T-cell (primary cell): ENCODE results near the gene KCNK5. TPM values are rescaled to one million over a fixed set of nuclear protein-coding genes. Genes with fewer than 3 reads are reported as not detected.

Experiments used
- ATAC-seq, 4 experiments: fragments of 200-7000 bp in 3 of 4; fragments of 150-1000 bp in 1 of 4; cut with Tn5 transposase; replicated peaks in 1 of 4; 1 replicate in 3 of 4; 2 replicates in 1 of 4; pipeline ENCODE4 v1.10.0; 2021; ENCODE audit warnings: moderate library complexity in 3 of 4, mild to moderate bottlenecking in 2 of 4, moderate number of reproducible peaks in 1 of 4
- CTCF ChIA-PET, 2 donors: fragments of 300-600 bp; sonication (Branson Sonifier 250); formaldehyde crosslinking; loops; one replicate each; lab custom pipeline; 2022; ENCODE audit warnings: antibody characterized with exemption in 2 of 2; lab: Charles Lee
- POLR2A ChIA-PET, 2 donors: fragments of 300-600 bp; sonication (Branson Sonifier 250); formaldehyde crosslinking; loops; one replicate each; lab custom pipeline; 2022; ENCODE audit warnings: antibody characterized with exemption in 2 of 2; lab: Charles Lee
- DNase-seq, 35 experiments: peaks; one replicate each; pipeline versions ENCODE4 v3.0.0 to v3.0.0-alpha.2; 2013 to 2023
- H3K27ac ChIP-seq: one replicate; pipeline ENCODE4 v1.5.1; 2013; ENCODE audit warnings: low read length
- H3K27me3 ChIP-seq, 2 experiments: replicated peaks in 1 of 2; 1 replicate in 1 of 2; 2 replicates in 1 of 2; pipeline versions ENCODE4 v1.6.1 to v1.7.0; 2013; ENCODE audit warnings: low read length in 1 of 2, mixed read lengths in 1 of 2; ENCODE audit not compliant: control insufficient read depth in 2 of 2, insufficient read depth in 2 of 2; ENCODE audit errors: extremely low read depth in 1 of 2
- H3K36me3 ChIP-seq, 2 donors: 1 replicate in 1 of 2; 2 replicates in 1 of 2; pipeline versions ENCODE4 v1.6.1 to v1.7.0; 2013; ENCODE audit warnings: low read length in 1 of 2; ENCODE audit not compliant: control insufficient read depth in 2 of 2, insufficient read depth in 1 of 2; ENCODE audit errors: extremely low read depth in 1 of 2
- H3K4me1 ChIP-seq, 2 experiments: 1 replicate in 1 of 2; 2 replicates in 1 of 2; pipeline versions ENCODE4 v1.6.1 to v1.7.0; 2013; ENCODE audit warnings: low read length in 2 of 2, mixed read lengths in 1 of 2; ENCODE audit not compliant: insufficient read depth in 2 of 2, control insufficient read depth in 1 of 2; ENCODE audit errors: extremely low read depth in 1 of 2
- H3K4me3 ChIP-seq, 2 donors: 1 replicate in 1 of 2; 2 replicates in 1 of 2; pipeline versions ENCODE4 v1.5.1 to v1.7.0; 2013; ENCODE audit warnings: mild to moderate bottlenecking in 2 of 2, low read length in 1 of 2, moderate library complexity in 1 of 2; ENCODE audit not compliant: control insufficient read depth in 1 of 2; ENCODE audit errors: extremely low read depth in 1 of 2
- H3K9me3 ChIP-seq: 2 replicates; pipeline ENCODE4 v1.7.0; 2013
- H3K27ac Mint-ChIP-seq, 2 donors: one replicate each; pipeline ENCODE4 v1.8.0; 2020 to 2021; ENCODE audit warnings: mild to moderate bottlenecking in 2 of 2, mixed read lengths in 2 of 2
- H3K27me3 Mint-ChIP-seq, 2 donors: one replicate each; pipeline ENCODE4 v1.8.0; 2021 to 2022; ENCODE audit warnings: mixed read lengths in 2 of 2
- H3K36me3 Mint-ChIP-seq: one replicate; pipeline ENCODE4 v1.8.0; 2021; ENCODE audit warnings: mixed read lengths
- H3K4me1 Mint-ChIP-seq, 3 donors: one replicate each; pipeline ENCODE4 v1.8.0; 2020 to 2022; ENCODE audit warnings: mixed read lengths in 3 of 3, mild to moderate bottlenecking in 1 of 3
- H3K4me3 Mint-ChIP-seq, 3 donors: one replicate each; pipeline ENCODE4 v1.8.0; 2020 to 2022; ENCODE audit warnings: mild to moderate bottlenecking in 3 of 3, mixed read lengths in 3 of 3, moderate library complexity in 3 of 3
- H3K9me3 Mint-ChIP-seq, 3 donors: one replicate each; pipeline ENCODE4 v1.8.0; 2020 to 2022; ENCODE audit warnings: mixed read lengths in 3 of 3
- WGBS: methylation state at CpG from one replicate; pipeline ENCODE4 v1.1.5; 2013; ENCODE audit warnings: missing lambda C conversion rate; ENCODE audit not compliant: insufficient coverage; 5-methylcytosine and 5-hydroxymethylcytosine counted together
- total RNA-seq, 35 experiments: library from RNA in 6 of 35; stranded (reverse) in 6 of 35; fragments of 120-200 nt in 1 of 35; gene quantifications; one replicate each; pipeline versions ENCODE4 v1.2.1 to v1.2.4 and lab custom pipeline; 2013 to 2026

The KCNK5 gene
- total RNA-seq, 5 donors from 2014 or later (not counting 1 experiment from before 2014, with no cell fraction given), result 0.60 to 1.1 (median 0.93) TPM

GRCh38 chr6:39151211-39151610 lies 78.1 kb downstream of the KCNK5 start:
- DNase-seq (no peak), ATAC-seq (no peak)
- ChIA-PET CTCF (no interaction called here), POLR2A (no interaction called here)
- no peak overlapping the region for H3K27ac ChIP-seq
- no peaks in the 10 kb centered on the region for H3K36me3 Mint-ChIP-seq
- H3K27me3 Mint-ChIP-seq, result peaks cover 5 to 23% of the 10 kb centered on the region in 2 donors
- whole genome bisulfite sequencing, result 20% methylated on average over 1 of the region's 3 CpGs
- H3K4me3 ChIP-seq, result no peak overlapping the region
- H3K4me3 Mint-ChIP-seq, result no peak overlapping the region
- no peaks in the 10 kb centered on the region for H3K9me3 Mint-ChIP-seq
- H3K27me3 ChIP-seq, result peaks cover 0 to 5% of the 10 kb centered on the region in 2 experiments
- H3K27ac Mint-ChIP-seq, result no peak overlapping the region
- no peaks in the 10 kb centered on the region for H3K36me3 ChIP-seq
- no peaks in the 10 kb centered on the region for H3K9me3 ChIP-seq
- peaks cover 4 to 6% of the 10 kb centered on the region in 2 experiments for H3K4me1 ChIP-seq
- peaks cover 14 to 28% (median 15%) of the 10 kb centered on the region in 3 donors for H3K4me1 Mint-ChIP-seq

DNA sequence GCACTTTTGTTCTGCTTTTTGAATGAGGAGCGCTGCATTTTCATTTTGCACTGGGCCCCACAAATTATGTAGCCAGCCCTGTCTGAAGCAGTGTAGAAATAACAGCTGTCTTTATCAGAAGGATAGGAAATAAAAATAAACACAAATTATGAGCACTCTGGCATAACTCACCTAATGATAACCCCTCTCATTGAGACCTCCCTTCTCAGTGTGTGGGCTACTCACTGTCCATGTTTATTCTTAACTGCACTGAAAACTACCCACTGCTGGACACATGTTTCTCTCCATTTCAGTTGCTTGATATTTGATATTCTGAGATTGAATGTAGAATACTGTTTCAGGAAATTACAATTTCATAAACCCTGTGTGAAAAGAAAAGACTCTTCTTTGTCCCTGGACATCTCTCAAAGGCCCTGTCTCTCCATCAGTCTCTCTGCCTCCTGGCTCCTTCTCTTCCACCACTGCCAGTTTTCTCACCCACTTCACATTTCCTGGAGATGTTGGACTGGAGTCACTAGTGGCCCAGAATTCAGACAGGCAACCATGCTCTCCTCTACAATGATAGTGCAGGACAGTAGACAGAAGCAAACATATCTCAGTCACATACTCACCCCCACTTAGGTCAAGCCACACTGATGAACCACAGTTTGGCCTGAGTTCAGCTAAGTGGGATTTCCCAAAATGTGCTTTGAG lies 84.6 kb downstream of the KCNK5 start:
- WGBS, result 100% methylated on average over 1 of the region's 1 CpG
- H3K27ac Mint-ChIP-seq, result peak overlapping the region; percentile 53 to 61
- no peak overlapping the region for H3K4me3 ChIP-seq
- POLR2A ChIA-PET, result no interaction called here
- H3K9me3 ChIP-seq, result no peaks in the 10 kb centered on the region
- H3K9me3 Mint-ChIP-seq, result peaks cover 0 to 4% (median 4%) of the 10 kb centered on the region in 3 donors
- DNase-seq, result no peak
- no peak for ATAC-seq
- peaks cover 0 to 6% of the 10 kb centered on the region in 2 experiments for H3K27me3 ChIP-seq
- H3K36me3 Mint-ChIP-seq, result peaks cover 4% of the 10 kb centered on the region
- peaks cover 0 to 3% of the 10 kb centered on the region in 2 experiments for H3K4me1 ChIP-seq
- no peak overlapping the region for H3K27ac ChIP-seq
- H3K4me1 Mint-ChIP-seq, result peaks cover 12 to 18% (median 18%) of the 10 kb centered on the region in 3 donors
- peak overlapping the region in 1 of 3 donors; percentile 11 for H3K4me3 Mint-ChIP-seq
- CTCF ChIA-PET, result no interaction called here
- no peaks in the 10 kb centered on the region for H3K36me3 ChIP-seq
- H3K27me3 Mint-ChIP-seq, result peaks cover 0 to 19% of the 10 kb centered on the region in 2 donors

- Mint-ChIP-seq H3K27ac (peak overlapping the region; percentile 85 to 95), H3K4me1 (peaks cover 12 to 18% (median 18%) of the 10 kb centered on the region in 3 donors), H3K9me3 (peaks cover 0 to 13% (median 4%) of the 10 kb centered on the region in 3 donors), H3K4me3 (peak overlapping the region; percentile 22 to 68 (median 67)), H3K36me3 (peaks cover 4% of the 10 kb centered on the region), H3K27me3 (peaks cover 0 to 15% of the 10 kb centered on the region in 2 donors)
- Histone ChIP-seq H3K36me3 (no peaks in the 10 kb centered on the region), H3K4me1 (peaks cover 0 to 3% of the 10 kb centered on the region in 2 experiments), H3K27me3 (peaks cover 0 to 9% of the 10 kb centered on the region in 2 experiments), H3K4me3 (no peak overlapping the region), H3K27ac (peak overlapping the region; percentile 53), H3K9me3 (no peaks in the 10 kb centered on the region)
- WGBS, result 68% methylated on average over 10 of the region's 13 CpGs
- POLR2A ChIA-PET, result no interaction called here
- ATAC-seq (peak in 2 of 4 experiments; percentile 82 to 88), DNase-seq (peak in 12 of 35 experiments; percentile 2 to 40 (median 12))
- CTCF ChIA-PET, result no interaction called here
Measured at GRCh38 chr6:39143238-39143930, 85.9 kb downstream of the KCNK5 start.

DNA sequence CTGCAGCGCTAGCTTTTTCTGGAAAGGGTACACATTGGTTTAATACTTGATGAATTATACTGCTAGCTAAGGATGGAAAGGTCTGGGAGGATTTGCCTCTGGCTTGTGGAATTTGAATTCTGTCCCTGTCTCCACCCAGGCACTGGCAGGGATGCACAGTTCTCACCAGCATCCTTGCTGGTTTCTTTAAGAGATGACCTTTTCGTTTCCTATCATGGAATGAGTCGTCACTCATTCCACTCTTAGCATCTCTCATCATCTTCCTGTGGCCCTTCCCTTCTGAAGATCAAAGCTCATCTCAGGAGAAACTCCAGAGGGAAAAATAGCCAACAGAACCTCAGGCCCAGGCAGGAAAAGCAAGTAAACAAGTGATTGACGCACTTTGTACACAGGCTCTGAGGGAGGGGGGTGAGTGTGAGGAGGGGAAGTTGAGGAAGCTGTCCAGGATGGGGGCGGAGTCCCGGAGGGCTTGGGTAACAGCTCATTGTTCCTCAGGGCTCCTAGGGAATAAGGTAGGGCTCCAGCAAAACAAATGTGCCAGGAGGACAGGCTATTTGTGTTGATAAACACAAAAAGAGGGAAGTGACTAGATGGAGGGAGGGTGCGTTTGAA lies 88.6 kb downstream of the KCNK5 start:
- Mint-ChIP-seq H3K27me3 (peaks cover 0 to 11% of the 10 kb centered on the region in 2 donors), H3K36me3 (peaks cover 4% of the 10 kb centered on the region)

More for the DNA sequence above, 88.6 kb downstream of the KCNK5 start:
- ChIA-PET POLR2A (interaction anchor here in 1 of 2 donors (0.7 kb wide), 1 partner anchor 12 kb away, joined by 3 read pairs; no protein-coding TSS in a partner anchor), CTCF (no interaction called here)
- Histone ChIP-seq H3K36me3 (no peaks in the 10 kb centered on the region), H3K4me1 (peaks cover 0 to 3% of the 10 kb centered on the region in 2 experiments), H3K27me3 (peaks cover 0 to 9% of the 10 kb centered on the region in 2 experiments), H3K9me3 (no peaks in the 10 kb centered on the region), H3K27ac (no peak overlapping the region), H3K4me3 (no peak overlapping the region)
- Mint-ChIP-seq H3K4me3 (no peak overlapping the region), H3K9me3 (peaks cover 4 to 20% (median 5%) of the 10 kb centered on the region in 3 donors), H3K4me1 (peaks cover 12 to 18% (median 18%) of the 10 kb centered on the region in 3 donors), H3K27ac (no peak overlapping the region)
- no peak for ATAC-seq
- DNase-seq, result no peak
- WGBS, result 44% methylated on average over 4 of the region's 7 CpGs

Other genes with a start within 250 kb of the KCNK5 start
- gene GLP1R, start 180.7 kb downstream of the KCNK5 start, total RNA-seq, result under 1 TPM in 1 of 5 donors, not detected in 4; 0.07 TPM
- gene SAYSD1, start 114.3 kb downstream of the KCNK5 start, total RNA-seq, result 10 to 100 TPM; 14.0 to 25.4 (median 19.2) TPM
- gene KCNK17, start 84.9 kb upstream of the KCNK5 start, total RNA-seq, result under 1 TPM in 1 of 5 donors, not detected in 4; 0.38 TPM
- not detected for gene KCNK16, start 93.2 kb upstream of the KCNK5 start, total RNA-seq